Keratinocyte (primary cell): ENCODE data around the gene ADAMTSL3.

ENCODE experiments used
- EZH2 ChIP-seq: IDR thresholded peaks from one replicate; pipeline ENCODE4 v1.6.1; 2012; ENCODE audit warnings: inconsistent platforms, mild to moderate bottlenecking, low read length, moderate library complexity
- TF ChIP-seq, protein P1 (sequence below), 3 experiments: IDR thresholded peaks in 1 of 3; conservative IDR thresholded peaks in 1 of 3; optimal IDR thresholded peaks in 1 of 3; 2 replicates in 2 of 3; 3 replicates in 1 of 3; pipeline versions ENCODE3 to v1.5.1; 2011; ENCODE audit warnings: low read length in 3 of 3, mild to moderate bottlenecking in 3 of 3, moderate library complexity in 2 of 3, control low read depth in 1 of 3, inconsistent platforms in 1 of 3; ENCODE audit not compliant: insufficient read depth in 2 of 3; ENCODE audit errors: extremely low read depth in 1 of 3

GRCh38 chr15:83694536-83694935 lies 40.6 kb downstream of the ADAMTSL3 start:
- TF ChIP-seq, protein P1, sequence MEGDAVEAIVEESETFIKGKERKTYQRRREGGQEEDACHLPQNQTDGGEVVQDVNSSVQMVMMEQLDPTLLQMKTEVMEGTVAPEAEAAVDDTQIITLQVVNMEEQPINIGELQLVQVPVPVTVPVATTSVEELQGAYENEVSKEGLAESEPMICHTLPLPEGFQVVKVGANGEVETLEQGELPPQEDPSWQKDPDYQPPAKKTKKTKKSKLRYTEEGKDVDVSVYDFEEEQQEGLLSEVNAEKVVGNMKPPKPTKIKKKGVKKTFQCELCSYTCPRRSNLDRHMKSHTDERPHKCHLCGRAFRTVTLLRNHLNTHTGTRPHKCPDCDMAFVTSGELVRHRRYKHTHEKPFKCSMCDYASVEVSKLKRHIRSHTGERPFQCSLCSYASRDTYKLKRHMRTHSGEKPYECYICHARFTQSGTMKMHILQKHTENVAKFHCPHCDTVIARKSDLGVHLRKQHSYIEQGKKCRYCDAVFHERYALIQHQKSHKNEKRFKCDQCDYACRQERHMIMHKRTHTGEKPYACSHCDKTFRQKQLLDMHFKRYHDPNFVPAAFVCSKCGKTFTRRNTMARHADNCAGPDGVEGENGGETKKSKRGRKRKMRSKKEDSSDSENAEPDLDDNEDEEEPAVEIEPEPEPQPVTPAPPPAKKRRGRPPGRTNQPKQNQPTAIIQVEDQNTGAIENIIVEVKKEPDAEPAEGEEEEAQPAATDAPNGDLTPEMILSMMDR (optimal IDR thresholded peaks at IDR 0.05 in 1 of 3, IDR thresholded peaks at IDR 0.05 in 1 of 3, conservative IDR thresholded peaks at IDR 0.05 in 1 of 3; ENCODE audit: extremely low read depth in 1 of 3, insufficient read depth in 2 of 3, low read length in 3 of 3) = no peak
- TF ChIP-seq EZH2 = no peak
